ENCODE results near the gene TMX1. TPM values are rescaled to one million over a fixed set of nuclear protein-coding genes. Genes with fewer than 3 reads are reported as not detected.

The TMX1 gene
- total RNA-seq, 1 donor = 25.6 TPM

GRCh38 chr14:51291016-51291415, 51.0 kb downstream of the TMX1 start:
- no peak for DNase-seq (ENCODE audit: low read depth in 2 of 3, low spot score in 2 of 3)

GRCh38 chr14:51293149-51293911, 53.3 kb downstream of the TMX1 start:
- no peak for DNase-seq (ENCODE audit: low read depth in 2 of 3, low spot score in 2 of 3)

GRCh38 chr14:51293912-51294389, 53.9 kb downstream of the TMX1 start:
- DNase-seq (ENCODE audit: low read depth in 2 of 3, low spot score in 2 of 3) = no peak

- DNase-seq (ENCODE audit: low read depth in 2 of 3, low spot score in 2 of 3) = no peak
Measured at GRCh38 chr14:51294951-51295525, 55.0 kb downstream of the TMX1 start.

GRCh38 chr14:51295646-51296263, 55.7 kb downstream of the TMX1 start:
- no peak for DNase-seq (ENCODE audit: low read depth in 2 of 3, low spot score in 2 of 3)

- DNase-seq (ENCODE audit: low read depth in 2 of 3, low spot score in 2 of 3) = no peak
Measured at GRCh38 chr14:51297066-51297465, 57.0 kb downstream of the TMX1 start.

GRCh38 chr14:51298895-51299294, 58.8 kb downstream of the TMX1 start:
- no peak for DNase-seq (ENCODE audit: low read depth in 2 of 3, low spot score in 2 of 3)

GRCh38 chr14:51302295-51303030, 62.4 kb downstream of the TMX1 start:
- peak in 1 of 3 donors; percentile 23 for DNase-seq (ENCODE audit: low read depth in 2 of 3, low spot score in 2 of 3)

GRCh38 chr14:51304438-51304837, 64.4 kb downstream of the TMX1 start:
- DNase-seq (ENCODE audit: low read depth in 2 of 3, low spot score in 2 of 3) = no peak

GRCh38 chr14:51304941-51305340, 64.9 kb downstream of the TMX1 start:
- DNase-seq (ENCODE audit: low read depth in 2 of 3, low spot score in 2 of 3) = no peak

GRCh38 chr14:51305751-51306150, 65.7 kb downstream of the TMX1 start:
- DNase-seq (ENCODE audit: low read depth in 2 of 3, low spot score in 2 of 3) = no peak

Small RNA genes lying within 50 kb of the gene (small RNA-seq; reads per million reads assigned to genes)
- gene RF00019 = not detected
- gene RF00156 = not detected

Other genes with a start within 250 kb of the TMX1 start
- gene TRIM9, start 145.1 kb upstream of the TMX1 start, total RNA-seq = 3.2 TPM

Data from hematopoietic multipotent progenitor cell (in vitro differentiated cells).